Body of pancreas (tissue), 4 donors: Measurements from ENCODE around the gene TM9SF4.

ENCODE experiments used
- POLR2A ChIP-seq, 3 donors: fragments of 450-650 bp; IDR thresholded peaks; one replicate each; pipeline ENCODE4 v1.6.1; 2016; ENCODE audit warnings: antibody characterized with exemption in 3 of 3, mild to moderate bottlenecking in 2 of 3
- TF ChIP-seq, protein P1 (sequence below), 7 experiments: fragments of 450-650 bp in 4 of 7; fragments of 200-600 bp in 3 of 7; sonication (generic) in 3 of 7; IDR thresholded peaks; one replicate each; pipeline ENCODE4 v1.5.1; 2016 to 2019; ENCODE audit warnings: antibody characterized with exemption in 7 of 7

DNA sequence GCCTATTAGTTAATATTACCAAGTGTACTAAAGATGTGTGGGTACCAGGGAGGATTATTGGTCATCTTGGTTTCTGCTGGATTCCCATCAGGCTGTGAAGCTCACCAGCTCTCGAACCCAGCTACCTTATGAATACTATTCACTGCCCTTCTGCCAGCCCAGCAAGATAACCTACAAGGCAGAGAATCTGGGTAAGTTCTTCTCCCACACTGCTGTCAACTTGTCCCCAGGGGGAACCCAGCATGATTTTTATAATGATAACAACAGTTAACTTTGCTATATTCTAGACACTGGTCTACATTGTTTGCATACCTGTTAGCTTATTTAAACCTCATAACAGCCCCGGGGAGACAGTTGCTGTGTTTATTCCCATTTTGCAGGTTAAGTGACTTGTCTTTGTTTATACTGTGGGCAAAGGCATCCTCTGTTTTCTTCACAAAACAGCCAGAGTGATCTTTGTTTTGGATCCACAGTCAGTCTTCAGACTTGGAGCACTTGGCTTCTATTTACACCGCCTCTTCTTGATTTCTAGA, 26.5 kb downstream of the TM9SF4 start:
- TF ChIP-seq, protein P1, sequence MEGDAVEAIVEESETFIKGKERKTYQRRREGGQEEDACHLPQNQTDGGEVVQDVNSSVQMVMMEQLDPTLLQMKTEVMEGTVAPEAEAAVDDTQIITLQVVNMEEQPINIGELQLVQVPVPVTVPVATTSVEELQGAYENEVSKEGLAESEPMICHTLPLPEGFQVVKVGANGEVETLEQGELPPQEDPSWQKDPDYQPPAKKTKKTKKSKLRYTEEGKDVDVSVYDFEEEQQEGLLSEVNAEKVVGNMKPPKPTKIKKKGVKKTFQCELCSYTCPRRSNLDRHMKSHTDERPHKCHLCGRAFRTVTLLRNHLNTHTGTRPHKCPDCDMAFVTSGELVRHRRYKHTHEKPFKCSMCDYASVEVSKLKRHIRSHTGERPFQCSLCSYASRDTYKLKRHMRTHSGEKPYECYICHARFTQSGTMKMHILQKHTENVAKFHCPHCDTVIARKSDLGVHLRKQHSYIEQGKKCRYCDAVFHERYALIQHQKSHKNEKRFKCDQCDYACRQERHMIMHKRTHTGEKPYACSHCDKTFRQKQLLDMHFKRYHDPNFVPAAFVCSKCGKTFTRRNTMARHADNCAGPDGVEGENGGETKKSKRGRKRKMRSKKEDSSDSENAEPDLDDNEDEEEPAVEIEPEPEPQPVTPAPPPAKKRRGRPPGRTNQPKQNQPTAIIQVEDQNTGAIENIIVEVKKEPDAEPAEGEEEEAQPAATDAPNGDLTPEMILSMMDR (IDR thresholded peaks at IDR 0.05): no peak
- no peak for TF ChIP-seq POLR2A (IDR thresholded peaks at IDR 0.05)
